Muscle of leg (tissue), 11 donors: ENCODE data around the gene KCNQ1. TPM values are rescaled to one million over a fixed set of nuclear protein-coding genes. Genes with fewer than 3 reads are reported as not detected.

Experiments used
- DNase-seq: peaks from one replicate; pipeline ENCODE4 v3.0.0; 2013
- H3K27ac ChIP-seq: one replicate; pipeline ENCODE4 v1.5.1; 2013; ENCODE audit warnings: mild to moderate bottlenecking, low read length, control low read depth
- H3K27me3 ChIP-seq: one replicate; pipeline ENCODE4 v1.6.1; 2013; ENCODE audit warnings: low read length; ENCODE audit not compliant: control insufficient read depth, insufficient read depth
- H3K36me3 ChIP-seq: one replicate; pipeline ENCODE4 v1.6.1; 2013; ENCODE audit warnings: low read length; ENCODE audit not compliant: control insufficient read depth, insufficient read depth
- H3K4me1 ChIP-seq: one replicate; pipeline ENCODE4 v1.6.1; 2013; ENCODE audit warnings: low read length; ENCODE audit not compliant: control insufficient read depth, insufficient read depth
- H3K4me3 ChIP-seq: one replicate; pipeline ENCODE4 v1.5.1; 2013; ENCODE audit warnings: low read length, control low read depth
- H3K9me3 ChIP-seq: replicated peaks from 2 replicates; pipeline ENCODE4 v1.6.1; 2013; ENCODE audit warnings: low read depth, low read length; ENCODE audit not compliant: control insufficient read depth
- WGBS: methylation state at CpG from one replicate; pipeline ENCODE4 v1.1.5; 2013; ENCODE audit warnings: missing lambda C conversion rate; ENCODE audit not compliant: insufficient coverage; 5-methylcytosine and 5-hydroxymethylcytosine counted together
- polyA plus RNA-seq, 8 donors: library from polyadenylated mRNA; unstranded; fragments of 120-200 nt; gene quantifications; one replicate each; pipeline versions ENCODE4 v1.2.1 to v1.2.3, GENCODE V29; 2013; ENCODE audit warnings: inconsistent platforms in 1 of 8, low replicate concordance in 1 of 8; ENCODE audit not compliant: insufficient read length in 8 of 8, insufficient read depth in 1 of 8
- total RNA-seq: library from RNA; stranded (reverse); fragments of 120-200 nt; gene quantifications from one replicate; pipeline ENCODE4 v1.2.4, GENCODE V29; 2013

The KCNQ1 gene
- total and polyA plus RNA-seq, 9 donors, result 0.84 to 4.1 (median 2.6) TPM

GRCh38 chr11:2540992-2541680, 96.3 kb downstream of the KCNQ1 start:
- 71% methylated on average over 23 of the region's 27 CpGs for WGBS
- H3K4me3 ChIP-seq, result no peak overlapping the region
- H3K36me3 ChIP-seq, result no peaks in the 10 kb centered on the region
- H3K9me3 ChIP-seq, result no peaks in the 10 kb centered on the region
- peak; percentile 63 for DNase-seq
- no peak overlapping the region for H3K27ac ChIP-seq
- H3K27me3 ChIP-seq, result peaks cover 2% of the 10 kb centered on the region
- H3K4me1 ChIP-seq, result peaks cover 57% of the 10 kb centered on the region

GRCh38 chr11:2541881-2542361, 97.1 kb downstream of the KCNQ1 start:
- Histone ChIP-seq H3K4me1 (peaks cover 50% of the 10 kb centered on the region), H3K36me3 (no peaks in the 10 kb centered on the region), H3K27ac (no peak overlapping the region), H3K4me3 (no peak overlapping the region), H3K9me3 (no peaks in the 10 kb centered on the region), H3K27me3 (peaks cover 2% of the 10 kb centered on the region)
- DNase-seq, result no peak
- 75% methylated on average over 8 of the region's 14 CpGs for WGBS

DNA sequence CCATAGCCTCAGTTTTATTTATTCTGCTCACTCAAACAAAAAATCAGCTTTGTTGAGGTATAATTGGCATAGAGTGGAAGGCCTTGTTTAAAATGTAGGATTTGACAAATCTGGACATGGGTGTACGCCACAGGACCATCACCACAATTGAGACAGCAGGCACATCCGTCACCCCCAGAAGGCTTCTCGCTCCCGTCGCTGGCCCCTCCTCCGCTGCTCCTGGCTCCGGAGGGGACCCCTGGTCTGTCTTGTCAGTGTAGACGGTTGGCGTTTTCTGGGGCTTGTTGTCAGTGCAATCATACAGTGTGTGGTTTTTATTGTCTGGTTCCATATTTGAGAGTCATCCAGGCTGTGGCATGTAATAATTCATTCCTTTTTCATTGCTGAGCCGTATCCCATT, 97.6 kb downstream of the KCNQ1 start:
- Histone ChIP-seq H3K4me1 (peaks cover 45% of the 10 kb centered on the region), H3K27ac (no peak overlapping the region), H3K4me3 (no peak overlapping the region), H3K9me3 (no peaks in the 10 kb centered on the region), H3K36me3 (no peaks in the 10 kb centered on the region), H3K27me3 (peaks cover 2% of the 10 kb centered on the region)
- no peak for DNase-seq
- 95% methylated on average over 10 of the region's 10 CpGs for WGBS

DNA sequence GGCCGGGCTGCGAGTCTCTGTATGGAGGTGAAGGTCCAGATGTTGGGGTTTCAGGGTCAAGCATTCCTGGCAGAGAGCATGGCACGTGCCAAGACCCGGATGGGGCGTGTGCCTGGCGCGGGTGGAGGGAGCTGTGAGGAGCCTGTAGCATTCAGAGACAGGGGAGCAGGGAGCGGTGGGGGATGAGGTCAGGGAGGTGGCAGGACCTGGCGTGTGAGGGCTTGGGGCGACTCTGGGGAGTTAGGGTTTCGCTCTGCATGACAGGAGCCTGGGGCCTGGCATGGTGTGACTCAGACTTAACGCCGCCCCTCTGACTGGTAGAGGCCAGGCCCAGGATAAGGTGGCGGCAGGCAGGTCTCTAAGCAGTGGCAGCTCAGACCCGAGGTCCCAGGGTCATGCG, 103.0 kb downstream of the KCNQ1 start:
- DNase-seq, result no peak
- WGBS, result 93% methylated on average over 16 of the region's 16 CpGs

GRCh38 chr11:2548596-2548995, 103.8 kb downstream of the KCNQ1 start:
- H3K27me3 ChIP-seq, result peaks cover 9% of the 10 kb centered on the region
- no peaks in the 10 kb centered on the region for H3K36me3 ChIP-seq
- H3K27ac ChIP-seq, result no peak overlapping the region
- peaks cover 3% of the 10 kb centered on the region for H3K9me3 ChIP-seq
- WGBS, result 91% methylated on average over 3 of the region's 12 CpGs
- peaks cover 20% of the 10 kb centered on the region for H3K4me1 ChIP-seq
- no peak overlapping the region for H3K4me3 ChIP-seq
- DNase-seq, result no peak

More for the DNA sequence above, 103.0 kb downstream of the KCNQ1 start:
- H3K27ac ChIP-seq, result no peak overlapping the region
- H3K4me1 ChIP-seq, result peaks cover 20% of the 10 kb centered on the region
- H3K36me3 ChIP-seq, result no peaks in the 10 kb centered on the region
- no peak overlapping the region for H3K4me3 ChIP-seq
- peaks cover 9% of the 10 kb centered on the region for H3K27me3 ChIP-seq
- H3K9me3 ChIP-seq, result peaks cover 3% of the 10 kb centered on the region

DNA sequence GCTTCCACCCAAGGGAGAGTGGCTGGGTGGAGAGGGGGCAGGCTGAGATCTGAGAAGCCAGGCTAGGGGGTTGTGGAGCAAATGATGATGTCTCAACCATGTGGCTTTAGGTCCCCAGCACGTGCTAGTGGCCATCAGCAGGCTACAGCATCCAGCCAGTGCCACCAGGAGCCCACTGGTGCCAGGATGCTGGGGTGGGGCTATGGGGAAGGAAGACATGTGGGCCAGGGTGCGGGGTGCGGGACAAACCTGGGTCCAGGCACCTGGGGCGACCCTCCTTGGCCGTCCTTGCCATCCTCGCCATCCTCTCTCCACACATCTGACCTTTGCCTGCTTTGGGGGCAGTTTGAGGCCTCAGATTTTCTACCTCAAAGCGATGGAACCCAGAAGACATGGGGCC, 104.3 kb downstream of the KCNQ1 start:
- peaks cover 9% of the 10 kb centered on the region for H3K27me3 ChIP-seq
- peaks cover 3% of the 10 kb centered on the region for H3K9me3 ChIP-seq
- H3K36me3 ChIP-seq, result no peaks in the 10 kb centered on the region
- no peak overlapping the region for H3K27ac ChIP-seq
- H3K4me3 ChIP-seq, result no peak overlapping the region
- DNase-seq, result no peak
- peaks cover 23% of the 10 kb centered on the region for H3K4me1 ChIP-seq
- 93% methylated on average over 7 of the region's 7 CpGs for WGBS

DNA sequence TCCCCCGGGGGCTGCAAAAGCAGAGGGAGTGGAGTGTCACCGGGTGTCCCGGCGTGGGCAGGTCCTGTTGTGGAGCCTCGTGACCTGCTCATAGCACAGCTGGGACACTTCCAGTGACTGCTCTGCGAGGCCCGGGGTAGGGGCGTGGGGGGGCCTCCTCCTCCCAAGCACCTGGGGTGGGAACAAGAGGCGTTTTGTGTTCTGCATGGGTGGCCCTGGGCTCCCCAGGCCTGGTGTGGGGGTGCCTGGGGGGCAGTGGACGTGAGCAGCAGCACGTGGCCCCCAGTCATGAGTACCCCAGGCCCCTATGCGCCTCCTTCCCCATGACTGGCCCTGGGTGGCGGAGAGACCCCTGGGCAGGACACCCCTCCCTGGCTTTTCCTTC, 104.7 kb downstream of the KCNQ1 start:
- H3K27ac ChIP-seq, result peak overlapping the region; percentile 20
- H3K9me3 ChIP-seq, result peaks cover 3% of the 10 kb centered on the region
- peaks cover 10% of the 10 kb centered on the region for H3K27me3 ChIP-seq
- WGBS, result 63% methylated on average over 10 of the region's 13 CpGs
- peaks cover 26% of the 10 kb centered on the region for H3K4me1 ChIP-seq
- H3K4me3 ChIP-seq, result no peak overlapping the region
- H3K36me3 ChIP-seq, result no peaks in the 10 kb centered on the region
- no peak for DNase-seq

DNA sequence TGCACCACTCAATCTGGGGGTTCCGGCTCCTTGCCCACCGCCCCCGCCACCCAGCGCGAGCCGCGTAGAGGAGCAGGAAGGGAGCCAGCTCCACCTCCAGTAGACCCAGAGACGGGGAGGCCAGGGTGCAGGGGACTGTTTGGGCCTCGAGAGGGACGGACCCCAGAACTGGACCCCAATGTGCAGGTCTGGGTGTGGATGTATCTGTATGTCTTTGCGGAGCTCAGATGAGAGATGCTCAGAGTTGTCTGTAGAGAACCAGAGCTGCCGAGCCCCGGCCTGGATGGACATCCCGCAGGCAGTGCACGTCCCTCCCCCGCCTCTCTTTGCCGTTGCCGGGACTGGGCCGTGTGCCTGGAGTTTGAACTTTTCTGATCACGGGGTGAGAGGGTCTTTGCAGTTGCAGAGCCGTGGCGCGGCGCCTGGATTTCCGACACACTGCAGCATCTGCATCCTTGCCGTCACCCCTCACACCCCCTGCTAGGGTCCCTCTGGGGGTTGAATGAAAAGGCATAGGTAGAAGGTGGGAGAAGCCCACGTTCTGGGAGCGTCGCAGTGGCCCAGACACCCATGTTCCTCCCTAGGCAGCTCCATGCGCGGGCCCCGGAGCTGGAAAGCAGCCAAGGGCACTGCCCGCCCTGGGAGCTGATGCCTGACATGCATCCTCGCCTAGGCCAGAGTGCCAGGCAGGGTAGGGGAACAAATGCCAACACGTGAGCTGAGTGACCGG, 105.2 kb downstream of the KCNQ1 start:
- H3K27me3 ChIP-seq, result peaks cover 9% of the 10 kb centered on the region
- WGBS, result 52% methylated on average over 21 of the region's 36 CpGs
- peak; percentile 80 for DNase-seq
- H3K27ac ChIP-seq, result peak overlapping the region; percentile 71
- H3K9me3 ChIP-seq, result peaks cover 3% of the 10 kb centered on the region
- H3K4me3 ChIP-seq, result no peak overlapping the region
- H3K4me1 ChIP-seq, result peaks cover 30% of the 10 kb centered on the region
- H3K36me3 ChIP-seq, result no peaks in the 10 kb centered on the region

DNA sequence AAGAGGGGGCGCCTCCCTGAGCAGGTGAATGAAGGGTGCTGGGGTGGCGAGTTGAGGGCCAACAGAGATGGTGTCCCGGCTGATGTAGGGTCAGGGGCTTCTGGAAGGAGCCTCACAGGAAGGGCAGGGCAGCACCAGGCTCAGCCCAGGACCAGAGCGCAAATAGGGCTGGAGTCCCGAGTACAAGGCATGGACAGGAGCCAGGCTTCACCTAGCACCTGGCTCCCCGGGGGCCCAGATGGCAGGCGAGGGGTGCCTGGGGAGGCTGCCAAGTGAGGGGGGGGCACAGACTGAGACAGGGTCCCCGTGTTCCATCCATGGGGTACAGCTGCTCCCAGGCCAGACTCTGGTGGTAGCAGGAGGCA, 105.8 kb downstream of the KCNQ1 start:
- no peaks in the 10 kb centered on the region for H3K36me3 ChIP-seq
- H3K4me3 ChIP-seq, result no peak overlapping the region
- DNase-seq, result no peak
- H3K27me3 ChIP-seq, result peaks cover 9% of the 10 kb centered on the region
- H3K9me3 ChIP-seq, result peaks cover 3% of the 10 kb centered on the region
- H3K4me1 ChIP-seq, result peaks cover 36% of the 10 kb centered on the region
- H3K27ac ChIP-seq, result peak overlapping the region; percentile 71
- WGBS, result 80% methylated on average over 8 of the region's 8 CpGs

DNA sequence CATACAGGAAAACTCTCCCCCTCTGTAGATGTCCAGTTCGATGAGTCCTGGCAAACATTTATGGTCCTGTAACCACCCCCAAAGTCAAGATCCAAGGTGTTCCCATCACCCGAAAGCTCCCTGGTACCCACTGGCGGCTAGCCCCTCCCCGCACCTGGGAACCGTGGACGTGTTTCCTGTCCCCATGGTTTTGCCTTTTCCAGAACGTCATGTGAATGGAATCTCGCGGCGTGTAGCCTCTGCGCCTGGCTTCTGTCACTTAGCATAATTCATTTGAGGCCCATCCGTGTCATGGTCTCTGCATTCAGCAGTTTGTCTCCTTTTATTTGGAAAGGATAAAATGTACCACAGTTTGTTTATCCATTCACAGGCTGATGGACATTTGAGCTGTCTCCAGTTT, 106.3 kb downstream of the KCNQ1 start:
- Histone ChIP-seq H3K9me3 (peaks cover 3% of the 10 kb centered on the region), H3K4me1 (peaks cover 36% of the 10 kb centered on the region), H3K27me3 (peaks cover 9% of the 10 kb centered on the region), H3K4me3 (no peak overlapping the region), H3K36me3 (no peaks in the 10 kb centered on the region), H3K27ac (peak overlapping the region; percentile 67)
- 75% methylated on average over 11 of the region's 12 CpGs for WGBS
- peak; percentile 64 for DNase-seq
